ENCODE measurements around the gene CEP164. TPM values are rescaled to one million over a fixed set of nuclear protein-coding genes. Genes with fewer than 3 reads are reported as not detected.

Gene CEP164
- 16.7 TPM for total RNA-seq

GRCh38 chr11:117327567-117328374 is at the start of gene CEP164:
Gene CEP164, plus strand, starts transcription at chr11:117327854. Its CDS starts 10,733 bp downstream, at chr11:117338587.
- peak; percentile 98 for ATAC-seq

- ATAC-seq: no peak
Measured at GRCh38 chr11:117278347-117278746, 49.3 kb upstream of the CEP164 start.

GRCh38 chr11:117279711-117280376 is 47.8 kb upstream of the CEP164 start:
- no peak for ATAC-seq

- peak; percentile 85 for ATAC-seq
Measured at GRCh38 chr11:117281159-117281558, 46.5 kb upstream of the CEP164 start.

GRCh38 chr11:117281869-117282268 is 45.8 kb upstream of the CEP164 start:
- ATAC-seq: no peak

- ATAC-seq: no peak
Measured at GRCh38 chr11:117282956-117283355, 44.7 kb upstream of the CEP164 start.

- no peak for ATAC-seq
Measured at GRCh38 chr11:117284053-117284452, 43.6 kb upstream of the CEP164 start.

- ATAC-seq: no peak
Measured at GRCh38 chr11:117286588-117286987, 41.1 kb upstream of the CEP164 start.

GRCh38 chr11:117287668-117288067 is 40.0 kb upstream of the CEP164 start:
- ATAC-seq: no peak

- no peak for ATAC-seq
Measured at GRCh38 chr11:117289795-117290194, 37.9 kb upstream of the CEP164 start.

- no peak for ATAC-seq
Measured at GRCh38 chr11:117290809-117291396, 36.8 kb upstream of the CEP164 start, which contains the start of gene BACE1-AS. Gene BACE1-AS, plus strand, starts transcription at chr11:117291346.

- ATAC-seq: no peak
Measured at GRCh38 chr11:117292616-117293015, 35.0 kb upstream of the CEP164 start.

- no peak for ATAC-seq
Measured at GRCh38 chr11:117295438-117296137, 32.1 kb upstream of the CEP164 start.

GRCh38 chr11:117296881-117297280 is 30.8 kb upstream of the CEP164 start:
- ATAC-seq: no peak

GRCh38 chr11:117298195-117298594 is 29.5 kb upstream of the CEP164 start:
- ATAC-seq: no peak

- ATAC-seq: no peak
Measured at GRCh38 chr11:117299351-117300282, 28.0 kb upstream of the CEP164 start.

- peak; percentile 22 for ATAC-seq
Measured at GRCh38 chr11:117300283-117300663, 27.4 kb upstream of the CEP164 start.

- ATAC-seq: no peak
Measured at GRCh38 chr11:117300773-117301172, 26.9 kb upstream of the CEP164 start.

GRCh38 chr11:117302228-117302627 is 25.4 kb upstream of the CEP164 start:
- ATAC-seq: no peak

GRCh38 chr11:117303101-117303500 is 24.6 kb upstream of the CEP164 start:
- no peak for ATAC-seq

GRCh38 chr11:117303646-117304315 is 23.9 kb upstream of the CEP164 start:
- ATAC-seq: no peak

Measured in esophagus mucosa (tissue), 1 donor.